GM12892 (cell line): ENCODE results near the gene FBRSL1.

ENCODE experiments used
- POLR2A ChIP-seq: IDR thresholded peaks from 2 replicates; pipeline ENCODE4 v1.6.1; 2011; ENCODE audit warnings: low read depth, low read length, control low read depth
- POLR2AphosphoS5 ChIP-seq: IDR thresholded peaks from 2 replicates; pipeline ENCODE4 v1.6.1; 2011; ENCODE audit warnings: low read depth, low read length, control low read depth
- TAF1 ChIP-seq: IDR thresholded peaks from 2 replicates; pipeline ENCODE4 v1.6.1; 2011; ENCODE audit warnings: low read depth, mild to moderate bottlenecking, control low read depth, low read length, borderline replicate concordance

GRCh38 chr12:132447327-132447720 is 42.6 kb upstream of the FBRSL1 start:
- TF ChIP-seq TAF1 (no peak), POLR2AphosphoS5 (no peak), POLR2A (no peak)
